ENCODE measurements around the gene PCDHGA6. TPM values are rescaled to one million over a fixed set of nuclear protein-coding genes. Genes with fewer than 3 reads are reported as not detected.

PCDHGA6 gene
- polyA plus RNA-seq, 4 donors: 5.4 to 9.1 (median 6.5) TPM

DNA sequence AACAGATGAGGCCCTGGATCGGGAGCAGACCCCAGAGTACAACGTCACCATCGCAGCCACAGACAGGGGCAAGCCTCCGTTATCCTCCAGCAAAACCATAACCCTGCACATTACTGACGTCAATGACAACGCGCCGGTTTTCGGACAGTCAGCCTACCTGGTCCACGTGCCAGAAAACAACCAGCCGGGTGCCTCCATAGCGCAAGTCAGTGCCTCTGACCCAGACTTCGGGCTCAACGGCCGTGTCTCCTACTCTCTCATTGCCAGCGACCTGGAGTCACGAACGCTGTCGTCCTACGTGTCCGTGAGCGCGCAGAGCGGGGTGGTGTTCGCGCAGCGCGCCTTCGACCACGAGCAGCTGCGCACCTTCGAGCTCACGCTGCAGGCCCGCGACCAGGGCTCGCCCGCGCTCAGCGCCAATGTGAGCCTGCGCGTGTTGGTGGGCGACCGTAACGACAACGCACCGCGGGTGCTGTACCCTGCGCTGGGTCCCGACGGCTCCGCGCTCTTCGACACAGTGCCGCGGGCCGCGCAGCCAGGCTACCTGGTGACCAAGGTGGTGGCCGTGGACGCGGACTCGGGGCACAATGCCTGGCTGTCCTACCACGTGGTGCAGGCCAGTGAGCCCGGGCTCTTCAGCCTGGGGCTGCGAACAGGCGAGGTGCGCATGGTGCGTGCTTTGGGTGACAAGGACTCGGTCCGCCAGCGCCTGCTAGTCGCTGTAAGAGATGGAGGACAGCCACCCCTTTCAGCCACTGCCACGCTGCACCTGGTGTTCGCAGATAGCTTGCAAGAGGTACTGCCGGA is 45.6 kb downstream of the PCDHGA6 start:
- DNase-seq (ENCODE audit: low read depth in 4 of 4, low spot score in 3 of 4): no peak

DNA sequence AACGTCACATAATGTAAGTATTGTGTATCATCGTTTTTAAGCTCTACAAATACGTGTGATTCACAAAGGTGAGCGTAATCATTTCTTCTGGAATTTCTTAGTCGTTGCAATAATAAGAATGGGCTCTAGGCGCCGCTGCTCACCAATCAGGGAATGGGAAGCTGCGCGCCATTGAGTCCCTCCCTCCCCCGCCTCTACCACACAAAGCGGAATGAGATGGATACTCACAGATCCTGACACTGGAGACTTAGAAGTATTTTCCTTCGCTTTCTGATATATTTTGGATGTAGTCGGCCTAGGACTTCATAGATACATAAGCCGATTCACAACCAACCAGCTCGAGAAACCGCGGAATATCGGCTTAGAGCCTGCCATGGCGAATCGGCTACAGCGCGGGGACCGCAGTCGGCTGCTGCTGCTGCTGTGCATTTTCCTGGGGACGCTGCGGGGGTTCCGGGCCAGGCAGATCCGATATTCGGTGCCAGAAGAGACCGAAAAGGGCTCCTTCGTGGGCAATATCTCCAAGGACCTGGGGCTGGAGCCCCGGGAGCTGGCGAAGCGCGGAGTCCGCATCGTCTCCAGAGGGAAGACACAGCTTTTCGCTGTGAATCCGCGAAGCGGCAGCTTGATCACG is 47.3 kb downstream of the PCDHGA6 start, which contains the start of gene PCDHGA11:
TSS of gene PCDHGA11 (plus strand) at position 197 of the 634 bp plus-strand sequence. CDS start at position 374, 177 bp downstream.
- no peak for DNase-seq (ENCODE audit: low read depth in 4 of 4, low spot score in 3 of 4)

DNA sequence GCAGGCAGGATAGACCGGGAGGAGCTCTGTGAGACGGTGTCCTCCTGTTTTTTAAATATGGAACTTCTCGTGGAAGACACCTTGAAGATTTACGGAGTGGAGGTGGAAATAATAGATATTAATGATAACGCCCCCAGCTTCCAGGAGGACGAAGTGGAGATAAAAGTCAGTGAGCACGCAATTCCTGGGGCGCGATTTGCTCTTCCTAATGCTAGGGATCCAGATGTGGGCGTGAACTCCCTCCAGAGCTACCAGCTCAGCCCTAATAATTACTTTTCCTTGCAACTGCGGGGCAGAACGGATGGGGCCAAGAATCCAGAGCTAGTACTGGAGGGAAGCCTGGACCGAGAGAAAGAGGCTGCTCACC is 47.8 kb downstream of the PCDHGA6 start:
- no peak for DNase-seq (ENCODE audit: low read depth in 4 of 4, low spot score in 3 of 4)

DNA sequence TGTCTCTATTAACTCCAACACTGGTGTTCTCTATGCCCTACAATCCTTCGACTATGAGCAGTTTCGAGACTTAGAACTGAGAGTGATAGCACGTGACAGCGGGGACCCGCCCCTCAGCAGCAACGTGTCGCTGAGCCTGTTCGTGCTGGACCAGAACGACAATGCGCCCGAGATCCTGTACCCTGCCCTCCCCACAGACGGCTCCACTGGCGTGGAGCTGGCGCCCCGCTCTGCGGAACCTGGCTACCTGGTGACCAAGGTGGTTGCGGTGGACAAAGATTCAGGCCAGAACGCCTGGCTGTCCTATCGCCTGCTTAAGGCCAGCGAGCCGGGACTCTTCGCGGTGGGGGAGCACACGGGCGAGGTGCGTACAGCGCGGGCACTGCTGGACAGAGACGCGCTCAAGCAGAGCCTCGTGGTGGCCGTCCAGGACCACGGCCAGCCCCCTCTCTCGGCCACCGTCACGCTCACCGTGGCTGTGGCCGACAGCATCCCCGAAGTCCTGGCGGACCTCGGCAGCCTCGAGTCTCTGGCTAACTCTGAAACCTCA is 49.1 kb downstream of the PCDHGA6 start:
- DNase-seq (ENCODE audit: low read depth in 4 of 4, low spot score in 3 of 4): no peak

DNA sequence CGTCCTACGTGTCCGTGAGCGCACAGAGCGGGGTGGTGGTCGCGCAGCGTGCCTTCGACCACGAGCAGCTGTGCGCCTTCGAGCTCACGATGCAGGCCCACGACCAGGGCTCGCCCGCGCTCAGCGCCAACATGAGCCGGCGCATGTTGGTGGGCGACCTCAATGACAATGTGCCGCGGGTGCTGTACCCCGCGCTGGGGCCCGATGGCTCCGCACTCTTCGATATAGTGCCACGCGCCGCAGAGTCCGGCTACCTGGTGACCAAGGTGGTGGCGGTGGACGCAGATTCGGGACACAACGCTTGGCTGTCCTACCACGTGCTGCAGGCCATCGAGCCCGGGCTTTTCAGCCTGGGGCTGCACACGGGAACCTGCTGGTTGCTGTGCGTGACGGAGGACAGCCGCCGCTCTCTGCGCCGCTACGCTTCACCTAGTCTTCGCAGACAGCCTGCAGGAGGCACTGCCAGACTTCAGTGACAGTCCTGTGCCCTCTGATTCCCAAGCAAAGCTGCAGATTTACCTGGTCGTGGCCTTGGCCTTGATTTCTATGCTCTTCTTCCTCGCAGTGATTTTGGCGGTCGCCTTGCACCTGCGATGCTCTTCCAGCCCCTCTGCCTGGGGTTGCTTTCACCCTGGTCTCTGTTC is 54.2 kb downstream of the PCDHGA6 start:
- no peak for DNase-seq (ENCODE audit: low read depth in 4 of 4, low spot score in 3 of 4)

Other genes starting within 250 kb of the PCDHGA6 start
- gene PCDHB5, start 238.7 kb upstream of the PCDHGA6 start, polyA plus RNA-seq (ENCODE audit: insufficient read length in 4 of 4): 1 to 10 TPM; 7.0 to 9.9 (median 8.2) TPM
- 1 to 10 TPM; 3.0 to 4.0 (median 3.4) TPM for gene PCDHB6, start 223.8 kb upstream of the PCDHGA6 start, polyA plus RNA-seq (ENCODE audit: insufficient read length in 4 of 4)
- 1 to 10 TPM; 4.9 to 6.2 (median 5.9) TPM for gene PCDHB7, start 201.2 kb upstream of the PCDHGA6 start, polyA plus RNA-seq (ENCODE audit: insufficient read length in 4 of 4)
- 1 to 10 TPM; 1.3 to 3.9 (median 2.6) TPM for gene PCDHB8, start 196.1 kb upstream of the PCDHGA6 start, polyA plus RNA-seq (ENCODE audit: insufficient read length in 4 of 4)
- gene PCDHB16, start 191.5 kb upstream of the PCDHGA6 start, polyA plus RNA-seq (ENCODE audit: insufficient read length in 4 of 4): 1 to 10 TPM; 3.5 to 7.7 (median 5.2) TPM
- 1 to 10 TPM; 3.2 to 6.3 (median 3.8) TPM for gene PCDHB9, start 186.7 kb upstream of the PCDHGA6 start, polyA plus RNA-seq (ENCODE audit: insufficient read length in 4 of 4)
- 1 to 10 TPM; 6.5 to 9.4 (median 7.7) TPM for gene PCDHB10, start 181.5 kb upstream of the PCDHGA6 start, polyA plus RNA-seq (ENCODE audit: insufficient read length in 4 of 4)
- 1 to 10 TPM; 4.8 to 6.3 (median 5.1) TPM for gene PCDHB11, start 174.3 kb upstream of the PCDHGA6 start, polyA plus RNA-seq (ENCODE audit: insufficient read length in 4 of 4)
- 1 to 10 TPM; 4.6 to 6.5 (median 5.5) TPM for gene PCDHB12, start 165.2 kb upstream of the PCDHGA6 start, polyA plus RNA-seq (ENCODE audit: insufficient read length in 4 of 4)
- 1 to 10 TPM; 5.6 to 6.8 (median 6.3) TPM for gene PCDHB13, start 160.0 kb upstream of the PCDHGA6 start, polyA plus RNA-seq (ENCODE audit: insufficient read length in 4 of 4)
- 10 to 100 TPM in 1 of 4 donors, 1 to 10 TPM in 3; 8.1 to 11.2 (median 8.8) TPM for gene PCDHB14, start 150.5 kb upstream of the PCDHGA6 start, polyA plus RNA-seq (ENCODE audit: insufficient read length in 4 of 4)
- 10 to 100 TPM; 14.7 to 17.0 (median 16.0) TPM for gene PCDHB15, start 128.5 kb upstream of the PCDHGA6 start, polyA plus RNA-seq (ENCODE audit: insufficient read length in 4 of 4)
- gene SLC25A2, start 69.8 kb upstream of the PCDHGA6 start, polyA plus RNA-seq (ENCODE audit: insufficient read length in 4 of 4): under 1 TPM in 1 of 4 donors, not detected in 3; 0.04 TPM
- 100 to 1,000 TPM; 146 to 183 (median 171) TPM for gene TAF7, start 53.1 kb upstream of the PCDHGA6 start, polyA plus RNA-seq (ENCODE audit: insufficient read length in 4 of 4)
- gene PCDHGA1, start 43.4 kb upstream of the PCDHGA6 start, polyA plus RNA-seq (ENCODE audit: insufficient read length in 4 of 4): 1 to 10 TPM in 2 of 4 donors, under 1 TPM in 2; 0.74 to 1.3 (median 0.96) TPM
- gene PCDHGA2, start 35.1 kb upstream of the PCDHGA6 start, polyA plus RNA-seq (ENCODE audit: insufficient read length in 4 of 4): 1 to 10 TPM; 5.8 to 7.7 (median 6.1) TPM
- gene PCDHGA3, start 30.1 kb upstream of the PCDHGA6 start, polyA plus RNA-seq (ENCODE audit: insufficient read length in 4 of 4): 1 to 10 TPM; 2.2 to 4.2 (median 3.1) TPM
- gene PCDHGB1, start 23.8 kb upstream of the PCDHGA6 start, polyA plus RNA-seq (ENCODE audit: insufficient read length in 4 of 4): 1 to 10 TPM; 1.3 to 2.4 (median 2.0) TPM
- gene PCDHGA4, start 18.9 kb upstream of the PCDHGA6 start, polyA plus RNA-seq (ENCODE audit: insufficient read length in 4 of 4): 1 to 10 TPM; 2.3 to 3.1 (median 2.5) TPM
- gene PCDHGB2, start 13.9 kb upstream of the PCDHGA6 start, polyA plus RNA-seq (ENCODE audit: insufficient read length in 4 of 4): 1 to 10 TPM; 3.4 to 4.7 (median 3.9) TPM
- 1 to 10 TPM; 2.2 to 3.0 (median 2.5) TPM for gene PCDHGA5, start 9.7 kb upstream of the PCDHGA6 start, polyA plus RNA-seq (ENCODE audit: insufficient read length in 4 of 4)
- 1 to 10 TPM; 1.7 to 2.3 (median 2.0) TPM for gene PCDHGB3, start 3.6 kb upstream of the PCDHGA6 start, polyA plus RNA-seq (ENCODE audit: insufficient read length in 4 of 4)
- gene PCDHGA7, start 8.9 kb downstream of the PCDHGA6 start, polyA plus RNA-seq (ENCODE audit: insufficient read length in 4 of 4): 1 to 10 TPM; 2.1 to 2.8 (median 2.2) TPM
- 1 to 10 TPM; 4.3 to 6.6 (median 6.0) TPM for gene PCDHGB4, start 13.8 kb downstream of the PCDHGA6 start, polyA plus RNA-seq (ENCODE audit: insufficient read length in 4 of 4)
- gene PCDHGA8, start 18.7 kb downstream of the PCDHGA6 start, polyA plus RNA-seq (ENCODE audit: insufficient read length in 4 of 4): under 1 TPM; 0.30 to 0.52 (median 0.32) TPM
- 10 to 100 TPM in 1 of 4 donors, 1 to 10 TPM in 3; 9.4 to 11.0 (median 9.7) TPM for gene PCDHGB5, start 24.1 kb downstream of the PCDHGA6 start, polyA plus RNA-seq (ENCODE audit: insufficient read length in 4 of 4)
- 1 to 10 TPM; 5.5 to 6.5 (median 6.0) TPM for gene PCDHGA9, start 28.9 kb downstream of the PCDHGA6 start, polyA plus RNA-seq (ENCODE audit: insufficient read length in 4 of 4)
- 1 to 10 TPM; 7.0 to 8.3 (median 8.2) TPM for gene PCDHGB6, start 34.1 kb downstream of the PCDHGA6 start, polyA plus RNA-seq (ENCODE audit: insufficient read length in 4 of 4)
- 1 to 10 TPM; 3.7 to 3.9 (median 3.9) TPM for gene PCDHGA10, start 39.1 kb downstream of the PCDHGA6 start, polyA plus RNA-seq (ENCODE audit: insufficient read length in 4 of 4)
- gene PCDHGB7, start 43.8 kb downstream of the PCDHGA6 start, polyA plus RNA-seq (ENCODE audit: insufficient read length in 4 of 4): 10 to 100 TPM; 15.4 to 16.6 (median 15.9) TPM
- 1 to 10 TPM; 4.4 to 5.5 (median 4.9) TPM for gene PCDHGA11, start 47.2 kb downstream of the PCDHGA6 start, polyA plus RNA-seq (ENCODE audit: insufficient read length in 4 of 4)
- 1 to 10 TPM in 3 of 4 donors, under 1 TPM in 1; 0.97 to 2.1 (median 1.7) TPM for gene PCDHGA12, start 56.6 kb downstream of the PCDHGA6 start, polyA plus RNA-seq (ENCODE audit: insufficient read length in 4 of 4)
- 100 to 1,000 TPM; 105 to 128 (median 117) TPM for gene PCDHGC3, start 102.1 kb downstream of the PCDHGA6 start, polyA plus RNA-seq (ENCODE audit: insufficient read length in 4 of 4)
- 1 to 10 TPM; 2.8 to 3.4 (median 3.2) TPM for gene PCDHGC4, start 111.1 kb downstream of the PCDHGA6 start, polyA plus RNA-seq (ENCODE audit: insufficient read length in 4 of 4)
- gene PCDHGC5, start 115.2 kb downstream of the PCDHGA6 start, polyA plus RNA-seq (ENCODE audit: insufficient read length in 4 of 4): under 1 TPM; 0.11 to 0.61 (median 0.34) TPM
- 10 to 100 TPM; 62.7 to 71.7 (median 70.4) TPM for gene DIAPH1, start 245.1 kb downstream of the PCDHGA6 start, polyA plus RNA-seq (ENCODE audit: insufficient read length in 4 of 4)

All from right renal pelvis (tissue), 4 donors.